ENCODE measurements around the gene BMP6.
A peak's percentile ranks its signal among the peaks of the same experiment; 100 is the strongest.
"Not testable (repeated sequence)": the region's sequence is repeated elsewhere in the genome, so short reads cannot be mapped to it uniquely, and the experiment has no call there.

BMP6 gene

GRCh38 chr6:7887278-7887991 lies 161.5 kb downstream of the BMP6 start:
- DNase-seq = peak; percentile 3

DNA sequence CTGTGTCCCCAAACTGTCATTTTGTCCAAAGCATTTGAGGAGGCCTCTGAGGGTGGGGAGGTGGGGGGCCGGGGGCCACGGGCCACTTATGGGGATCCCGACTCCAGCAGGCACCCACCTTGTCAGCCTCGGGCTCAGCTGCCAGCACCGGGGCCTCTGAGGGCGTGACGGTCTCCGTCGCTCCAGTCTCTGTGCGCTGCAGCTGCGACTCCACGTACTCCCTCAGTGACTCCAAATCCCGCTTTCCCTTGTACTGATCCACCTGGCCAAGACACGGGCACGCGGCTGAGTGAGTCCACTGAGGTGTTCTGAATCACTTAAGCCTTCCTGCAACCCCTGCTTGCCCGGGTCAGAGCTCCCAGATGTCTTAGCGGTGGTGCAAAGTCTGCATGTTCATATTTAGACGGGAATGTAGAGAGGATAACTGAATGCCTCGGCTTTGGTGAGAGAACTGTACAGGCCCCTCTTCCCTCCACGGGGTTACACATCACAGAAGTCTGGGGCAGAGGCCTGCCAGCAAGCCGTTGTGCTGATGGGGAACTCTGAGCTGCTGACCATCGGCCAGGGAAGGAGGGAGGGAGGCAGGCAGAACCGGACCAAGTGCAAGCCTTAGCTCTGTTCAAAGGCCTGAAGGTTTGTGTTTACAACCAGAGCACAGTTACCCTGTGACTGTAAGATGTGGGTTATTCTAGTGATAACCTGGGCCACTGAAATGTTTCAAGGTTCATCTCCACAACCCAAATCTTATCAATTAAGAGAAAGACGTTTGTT lies 162.9 kb downstream of the BMP6 start:
- DNase-seq = no peak

DNA sequence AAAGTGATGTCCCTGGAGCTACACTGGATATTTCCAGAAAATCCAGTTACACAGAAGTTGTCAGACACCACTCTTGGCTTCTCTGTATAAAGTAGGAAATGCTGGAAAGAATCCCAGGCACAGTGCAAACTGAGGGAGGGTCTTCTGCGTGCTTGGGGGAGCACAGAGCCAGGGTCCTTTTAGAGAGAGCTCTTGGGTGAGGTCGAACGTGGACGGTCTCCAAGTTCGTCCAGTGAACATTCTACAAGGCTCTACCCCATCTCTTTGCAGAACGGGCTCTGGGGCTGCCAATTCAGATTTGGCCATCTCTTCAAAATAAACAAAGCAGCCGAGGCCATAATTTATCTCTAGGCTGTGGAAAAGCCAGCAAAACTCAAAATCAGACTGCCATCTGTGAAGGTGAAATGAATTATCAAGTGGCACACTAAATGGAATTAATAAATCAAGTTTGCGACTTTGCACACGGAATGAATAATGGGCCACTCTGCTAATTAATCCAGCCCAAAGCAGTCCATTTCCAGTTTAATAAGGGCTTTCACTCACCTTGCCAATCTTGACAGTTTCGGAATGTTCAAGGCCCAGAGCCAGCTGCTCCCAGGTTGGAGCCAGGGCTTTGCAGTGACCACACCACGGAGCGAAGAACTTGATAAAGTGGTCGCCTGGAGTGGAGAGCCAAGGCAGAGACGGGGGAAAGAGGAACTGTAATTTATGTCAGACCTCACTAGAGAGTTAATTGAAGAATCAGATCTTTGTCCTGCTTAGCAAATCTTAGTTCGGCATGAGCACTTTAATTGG lies 165.4 kb downstream of the BMP6 start:
- DNase-seq = no peak

GRCh38 chr6:7892367-7892766 lies 166.5 kb downstream of the BMP6 start:
- not testable (repeated sequence) for DNase-seq

- no peak for DNase-seq
Measured at GRCh38 chr6:7893342-7893741, 167.4 kb downstream of the BMP6 start.

GRCh38 chr6:7894262-7895124 lies 168.6 kb downstream of the BMP6 start:
- DNase-seq = no peak

DNA sequence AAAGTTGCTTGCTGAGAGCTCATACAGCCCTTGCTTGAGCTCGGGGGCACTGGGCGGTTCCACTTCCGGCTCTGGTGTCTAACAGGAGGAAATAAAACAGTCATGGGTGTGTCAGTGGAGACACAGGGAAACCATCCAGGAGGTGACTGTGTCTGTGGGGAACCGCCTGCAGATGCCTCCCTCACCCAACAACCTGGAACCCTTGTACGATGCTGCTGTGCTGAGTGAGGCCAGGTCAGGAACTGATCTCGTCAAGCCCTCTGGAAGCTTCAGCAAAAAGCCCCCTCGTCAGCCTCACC lies 169.2 kb downstream of the BMP6 start:
- no peak for DNase-seq

DNA sequence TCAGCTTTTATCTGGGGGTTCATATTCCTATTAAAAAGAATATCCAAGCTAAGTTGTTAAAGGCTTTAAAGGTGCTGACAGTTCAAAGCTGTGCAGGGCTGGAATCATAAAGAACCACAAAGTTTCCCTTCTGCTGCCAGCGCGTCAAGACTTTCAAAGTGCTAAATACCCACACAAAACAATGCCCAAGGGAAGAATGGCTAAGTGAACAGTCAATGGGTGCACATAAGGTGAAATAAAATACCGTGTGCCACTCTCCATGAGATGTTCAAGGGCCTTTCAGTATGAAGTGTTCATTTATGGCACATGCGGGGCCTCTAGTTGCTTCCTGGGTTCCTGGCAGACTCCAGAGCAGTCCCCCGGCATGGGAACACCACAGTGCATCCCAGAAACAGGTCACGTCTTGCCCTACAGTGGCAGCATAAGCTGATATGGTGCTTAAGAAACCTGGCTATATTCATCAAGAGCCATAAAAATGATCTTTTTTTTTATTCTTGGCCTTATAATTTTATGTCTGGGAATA lies 170.6 kb downstream of the BMP6 start:
- no peak for DNase-seq

GRCh38 chr6:7897461-7898192 lies 171.7 kb downstream of the BMP6 start:
- DNase-seq = no peak

DNA sequence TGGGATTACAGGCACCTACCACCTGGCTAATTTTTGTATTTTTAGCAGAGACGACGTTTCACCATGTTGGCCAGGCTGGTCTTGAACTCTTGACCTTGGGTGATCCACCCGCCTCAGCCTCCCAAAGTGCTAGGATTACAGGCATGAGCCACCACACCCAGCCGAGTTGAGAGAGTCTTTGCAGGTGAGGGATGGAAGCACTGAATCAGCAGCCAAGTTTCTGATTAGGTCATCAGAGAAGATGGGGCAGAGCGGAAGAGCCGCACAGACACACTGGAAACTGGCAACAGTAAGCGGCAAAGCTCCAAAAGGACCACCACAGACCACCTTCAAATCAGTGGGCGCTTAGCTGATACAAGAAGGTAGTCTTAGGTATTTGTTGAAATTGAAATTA lies 172.3 kb downstream of the BMP6 start:
- DNase-seq = not testable (repeated sequence)

DNA sequence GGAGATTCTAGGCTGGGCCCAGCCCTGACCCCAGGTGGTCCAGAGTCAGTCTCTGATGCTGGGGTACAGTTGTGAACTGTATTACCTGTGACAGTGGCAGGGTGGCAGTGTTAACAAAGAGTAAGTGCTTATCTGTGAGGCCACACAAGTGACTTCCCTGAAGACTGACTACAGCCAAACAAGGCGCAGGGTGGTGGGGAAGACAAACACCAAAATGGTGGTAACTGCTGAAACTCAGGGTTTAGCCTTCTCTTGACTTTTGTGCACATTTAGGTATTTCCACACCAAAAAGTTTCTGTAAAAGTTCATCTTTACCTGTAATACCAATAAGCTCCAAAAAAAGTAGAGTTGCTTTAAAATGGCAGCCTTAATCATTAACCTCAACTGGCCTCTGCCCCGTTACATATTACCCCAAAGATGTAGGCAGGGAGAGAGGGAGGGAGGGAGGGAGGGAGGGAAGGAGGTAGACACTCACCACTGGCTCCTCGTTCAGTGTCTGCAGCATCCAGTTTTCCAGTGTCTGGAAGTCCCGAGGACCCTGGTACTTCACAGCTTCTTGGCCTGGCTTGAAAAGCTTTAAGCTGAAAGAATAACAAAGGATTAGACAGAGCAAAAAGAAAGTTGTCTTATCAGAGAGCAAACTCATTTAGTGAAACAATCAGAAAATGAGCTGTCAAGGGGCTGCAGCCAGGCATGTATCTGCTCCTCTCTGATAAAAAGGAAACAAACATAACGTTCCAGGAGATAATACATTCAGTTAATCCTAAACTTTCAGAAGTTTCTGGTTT lies 173.4 kb downstream of the BMP6 start:
- DNase-seq = no peak

DNA sequence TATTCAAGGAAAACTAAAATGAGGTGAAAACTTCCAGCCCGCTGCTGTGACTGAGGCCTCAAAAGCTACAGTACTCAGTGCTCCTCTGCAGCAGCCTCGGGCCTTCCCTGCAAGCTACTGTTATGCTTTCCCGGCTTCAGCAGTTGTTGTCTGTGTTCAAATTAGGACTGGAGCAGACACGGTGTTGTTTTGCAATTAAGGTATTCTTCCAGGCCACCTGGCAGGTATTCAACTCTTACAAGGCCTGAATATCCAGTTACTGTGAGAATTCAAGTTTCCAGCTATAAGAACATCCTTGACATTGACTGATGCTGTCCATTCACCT lies 174.0 kb downstream of the BMP6 start:
- no peak for DNase-seq

- DNase-seq = no peak
Measured at GRCh38 chr6:7900621-7901020, 174.7 kb downstream of the BMP6 start.

- no peak for DNase-seq
Measured at GRCh38 chr6:7901056-7901455, 175.2 kb downstream of the BMP6 start.

- DNase-seq = no peak
Measured at GRCh38 chr6:7901780-7902179, 175.9 kb downstream of the BMP6 start.

DNA sequence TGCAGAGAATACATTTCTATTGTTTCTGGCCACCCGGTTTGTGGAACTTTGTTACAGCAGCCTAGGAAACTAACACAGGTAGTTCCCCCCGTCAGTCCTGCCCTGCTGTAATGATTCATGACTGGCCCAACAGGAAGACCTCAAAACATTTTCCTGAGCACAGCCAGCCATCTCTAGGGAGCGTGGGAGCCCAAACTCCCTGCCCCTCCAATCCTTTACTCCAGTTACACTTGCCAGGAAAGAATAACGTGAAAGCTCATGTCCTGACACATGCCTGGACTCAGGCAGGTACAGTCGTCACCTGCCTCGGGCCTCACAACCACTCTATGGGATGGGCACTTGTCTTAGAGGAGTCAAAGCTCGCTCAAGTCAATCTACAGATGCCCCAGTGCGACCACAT lies 176.3 kb downstream of the BMP6 start:
- DNase-seq = no peak

GRCh38 chr6:7902867-7903266 lies 177.0 kb downstream of the BMP6 start:
- no peak for DNase-seq

- DNase-seq = no peak
Measured at GRCh38 chr6:7903673-7904072, 177.8 kb downstream of the BMP6 start.

GRCh38 chr6:7904654-7905319 lies 178.9 kb downstream of the BMP6 start:
- DNase-seq = no peak

GRCh38 chr6:7905416-7905815 lies 179.5 kb downstream of the BMP6 start:
- no peak for DNase-seq

DNA sequence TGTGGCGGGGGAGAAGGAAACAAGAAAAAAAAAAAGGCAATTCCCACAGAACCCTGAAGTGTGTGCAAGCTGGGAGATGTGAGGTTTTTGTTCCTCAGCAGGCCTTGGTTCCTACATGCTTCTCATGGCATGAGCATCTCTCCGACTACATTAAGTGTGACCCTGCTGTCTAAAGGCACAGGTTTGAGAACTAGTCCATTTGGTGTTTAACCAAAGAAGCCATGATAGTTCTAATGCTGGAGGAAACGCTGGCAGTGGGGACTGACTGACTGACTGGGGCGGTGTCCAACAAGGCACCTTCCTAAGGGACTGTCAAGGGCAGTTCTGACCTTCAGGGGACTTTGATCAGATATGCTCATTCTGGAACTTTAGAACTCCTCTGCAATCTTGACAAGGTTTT lies 180.8 kb downstream of the BMP6 start:
- no peak for DNase-seq

Data from NCI-H2227 treated with DMSO at 0.1 percent for 48 hours (cell line).